ENCODE data around the gene COX5B.

COX5B gene

DNA sequence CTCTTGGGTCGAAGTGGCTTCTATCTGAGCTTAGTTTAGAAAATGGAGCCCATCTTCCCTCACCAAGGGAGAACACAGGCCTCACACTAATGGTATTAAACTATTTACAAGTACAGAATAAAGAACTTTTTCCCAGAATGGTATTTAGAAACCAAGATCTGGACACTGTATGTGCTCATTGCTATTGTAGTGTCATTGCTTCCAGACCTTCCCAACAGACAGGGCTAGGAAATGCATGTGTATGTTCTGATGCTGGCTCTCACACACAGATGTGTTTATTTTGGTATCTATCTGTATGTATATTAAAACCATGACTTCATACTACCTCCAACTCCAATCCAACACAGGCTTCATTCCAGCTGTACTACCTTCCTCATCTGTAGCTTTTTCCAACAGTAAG lies 8.0 kb downstream of the COX5B start:
- H3K4me1 ChIP-seq (ENCODE audit: control insufficient read depth, insufficient read depth, low read length), result no peaks in the 10 kb centered on the region
- no peak overlapping the region for H3K27ac ChIP-seq (ENCODE audit: extremely low read depth, low read depth, low read length)
- no peaks in the 10 kb centered on the region for H3K9me3 ChIP-seq (ENCODE audit: control insufficient read depth, insufficient read depth, low read depth, low read length)
- CTCF ChIA-PET, result interaction anchor here (0.5 to 0.9 kb wide), 2 partner anchors 8 to 12 kb away, joined by 3 read pairs; no protein-coding TSS in a partner anchor
- TF ChIP-seq ZNF626 (tag by site-specific recombination; IDR thresholded peaks at IDR 0.05) (no peak), ZNF529 (tag by site-specific recombination; IDR thresholded peaks at IDR 0.05; ENCODE audit: insufficient replicate concordance) (no peak), SETDB1 (IDR thresholded peaks at IDR 0.05; ENCODE audit: insufficient read length, low read length) (peak; percentile 88), ZNF175 (tag by site-specific recombination; IDR thresholded peaks at IDR 0.05) (no peak), ZNF155 (tag by site-specific recombination; IDR thresholded peaks at IDR 0.05) (no peak)
- TF ChIP-seq, protein P1, sequence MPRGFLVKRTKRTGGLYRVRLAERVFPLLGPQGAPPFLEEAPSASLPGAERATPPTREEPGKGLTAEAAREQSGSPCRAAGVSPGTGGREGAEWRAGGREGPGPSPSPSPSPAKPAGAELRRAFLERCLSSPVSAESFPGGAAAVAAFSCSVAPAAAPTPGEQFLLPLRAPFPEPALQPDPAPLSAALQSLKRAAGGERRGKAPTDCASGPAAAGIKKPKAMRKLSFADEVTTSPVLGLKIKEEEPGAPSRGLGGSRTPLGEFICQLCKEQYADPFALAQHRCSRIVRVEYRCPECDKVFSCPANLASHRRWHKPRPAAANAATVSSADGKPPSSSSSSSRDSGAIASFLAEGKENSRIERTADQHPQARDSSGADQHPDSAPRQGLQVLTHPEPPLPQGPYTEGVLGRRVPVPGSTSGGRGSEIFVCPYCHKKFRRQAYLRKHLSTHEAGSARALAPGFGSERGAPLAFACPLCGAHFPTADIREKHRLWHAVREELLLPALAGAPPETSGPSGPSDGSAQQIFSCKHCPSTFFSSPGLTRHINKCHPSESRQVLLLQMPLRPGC (tag by site-specific recombination; IDR thresholded peaks at IDR 0.05), result no peak
- no peak overlapping the region for H3K4me3 ChIP-seq (ENCODE audit: low read depth, low read length)
- POLR2A ChIA-PET, result interaction anchor here (1.0 to 4.8 kb wide), 3 partner anchors 8 to 11 kb away, joined by 4 to 16 read pairs (median 5); partner anchors contain the start of gene COX5B
- H3K36me3 ChIP-seq (ENCODE audit: control insufficient read depth in 2 of 2, insufficient read depth in 1 of 2, low read length in 2 of 2), result peaks cover under 1 to 64% of the 10 kb centered on the region in 2 experiments; a peak in 1 of 3 replicates

DNA sequence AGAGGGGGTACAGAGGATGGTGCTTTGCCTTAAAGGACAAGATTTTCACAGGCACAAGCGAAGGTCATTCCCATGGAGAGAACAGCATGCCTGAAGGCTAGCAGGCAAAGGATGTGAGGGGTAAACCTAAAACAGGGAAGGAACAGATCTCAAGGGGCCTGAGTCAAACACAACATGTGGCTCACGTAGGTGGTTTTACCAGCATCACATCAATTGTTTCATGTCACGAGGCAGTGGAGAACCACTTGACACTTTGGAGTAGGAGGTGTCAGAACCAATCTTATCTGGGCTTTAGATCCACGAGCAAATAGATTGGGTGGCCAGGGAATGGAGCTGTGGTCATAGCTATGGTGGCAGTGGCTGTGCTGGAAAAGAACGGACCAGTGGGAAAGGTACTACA lies 8.4 kb downstream of the COX5B start:
- no peak overlapping the region for H3K27ac ChIP-seq (ENCODE audit: extremely low read depth, low read depth, low read length)
- H3K9me3 ChIP-seq (ENCODE audit: control insufficient read depth, insufficient read depth, low read depth, low read length), result no peaks in the 10 kb centered on the region
- no peaks in the 10 kb centered on the region for H3K4me1 ChIP-seq (ENCODE audit: control insufficient read depth, insufficient read depth, low read length)
- H3K36me3 ChIP-seq (ENCODE audit: control insufficient read depth in 2 of 2, insufficient read depth in 1 of 2, low read length in 2 of 2), result peaks cover 0 to 64% of the 10 kb centered on the region in 2 experiments; a peak in 1 of 3 replicates
- CTCF ChIA-PET, result no interaction called here
- H3K4me3 ChIP-seq (ENCODE audit: low read depth, low read length), result no peak overlapping the region
- POLR2A ChIA-PET, result interaction anchor here (1.0 to 4.8 kb wide), 3 partner anchors 8 to 10 kb away, joined by 4 to 16 read pairs (median 5); partner anchors contain the start of gene COX5B
- TF ChIP-seq KLF7 (tag by site-specific recombination; IDR thresholded peaks at IDR 0.05; ENCODE audit: borderline replicate concordance), result no peak
- TF ChIP-seq ZNF416 (tag by site-specific recombination; IDR thresholded peaks at IDR 0.05), result no peak
- TF ChIP-seq ZNF155 (tag by site-specific recombination; IDR thresholded peaks at IDR 0.05), result no peak
- TF ChIP-seq, protein P2, sequence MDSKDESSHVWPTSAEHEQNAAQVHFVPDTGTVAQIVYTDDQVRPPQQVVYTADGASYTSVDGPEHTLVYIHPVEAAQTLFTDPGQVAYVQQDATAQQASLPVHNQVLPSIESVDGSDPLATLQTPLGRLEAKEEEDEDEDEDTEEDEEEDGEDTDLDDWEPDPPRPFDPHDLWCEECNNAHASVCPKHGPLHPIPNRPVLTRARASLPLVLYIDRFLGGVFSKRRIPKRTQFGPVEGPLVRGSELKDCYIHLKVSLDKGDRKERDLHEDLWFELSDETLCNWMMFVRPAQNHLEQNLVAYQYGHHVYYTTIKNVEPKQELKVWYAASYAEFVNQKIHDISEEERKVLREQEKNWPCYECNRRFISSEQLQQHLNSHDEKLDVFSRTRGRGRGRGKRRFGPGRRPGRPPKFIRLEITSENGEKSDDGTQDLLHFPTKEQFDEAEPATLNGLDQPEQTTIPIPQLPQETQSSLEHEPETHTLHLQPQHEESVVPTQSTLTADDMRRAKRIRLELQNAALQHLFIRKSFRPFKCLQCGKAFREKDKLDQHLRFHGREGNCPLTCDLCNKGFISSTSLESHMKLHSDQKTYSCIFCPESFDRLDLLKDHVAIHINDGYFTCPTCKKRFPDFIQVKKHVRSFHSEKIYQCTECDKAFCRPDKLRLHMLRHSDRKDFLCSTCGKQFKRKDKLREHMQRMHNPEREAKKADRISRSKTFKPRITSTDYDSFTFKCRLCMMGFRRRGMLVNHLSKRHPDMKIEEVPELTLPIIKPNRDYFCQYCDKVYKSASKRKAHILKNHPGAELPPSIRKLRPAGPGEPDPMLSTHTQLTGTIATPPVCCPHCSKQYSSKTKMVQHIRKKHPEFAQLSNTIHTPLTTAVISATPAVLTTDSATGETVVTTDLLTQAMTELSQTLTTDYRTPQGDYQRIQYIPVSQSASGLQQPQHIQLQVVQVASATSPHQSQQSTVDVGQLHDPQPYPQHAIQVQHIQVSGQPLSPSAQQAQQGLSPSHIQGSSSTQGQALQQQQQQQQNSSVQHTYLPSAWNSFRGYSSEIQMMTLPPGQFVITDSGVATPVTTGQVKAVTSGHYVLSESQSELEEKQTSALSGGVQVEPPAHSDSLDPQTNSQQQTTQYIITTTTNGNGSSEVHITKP (tag by site-specific recombination; IDR thresholded peaks at IDR 0.05), result no peak

DNA sequence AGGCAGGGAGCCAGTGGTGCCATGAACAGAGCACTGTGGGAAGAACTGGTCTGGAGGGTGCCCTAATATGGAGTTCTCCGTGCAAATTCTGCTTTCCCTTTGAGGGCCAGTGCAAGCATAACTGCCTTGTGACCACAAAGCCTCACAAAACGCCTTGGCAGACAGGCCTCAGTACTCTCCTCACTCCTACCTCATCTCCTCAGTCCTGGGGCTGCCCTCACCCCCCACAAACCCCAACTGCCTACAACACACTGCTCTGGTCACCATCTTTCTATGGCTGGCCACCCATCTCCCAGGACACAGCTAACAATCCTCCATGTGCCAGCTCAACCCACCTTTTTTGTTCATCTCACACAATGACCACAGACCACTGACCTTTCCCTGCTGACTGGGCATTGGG lies 8.9 kb downstream of the COX5B start:
- TF ChIP-seq ZNF394 (tag by site-specific recombination; IDR thresholded peaks at IDR 0.05; ENCODE audit: borderline replicate concordance) (no peak), ZNF626 (tag by site-specific recombination; IDR thresholded peaks at IDR 0.05) (no peak), OSR2 (tag by site-specific recombination; IDR thresholded peaks at IDR 0.05) (no peak), ZNF610 (tag by site-specific recombination; IDR thresholded peaks at IDR 0.05; ENCODE audit: borderline replicate concordance) (no peak), ZNF19 (tag by site-specific recombination; IDR thresholded peaks at IDR 0.05; ENCODE audit: low read depth) (no peak), ZNF473 (tag by site-specific recombination; IDR thresholded peaks at IDR 0.05) (no peak), ZNF223 (tag by site-specific recombination; IDR thresholded peaks at IDR 0.05) (no peak), ZNF266 (tag by site-specific recombination; IDR thresholded peaks at IDR 0.05; ENCODE audit: low read depth) (no peak), ZEB2 (tag by site-specific recombination; IDR thresholded peaks at IDR 0.05) (no peak), ZNF777 (tag by site-specific recombination; IDR thresholded peaks at IDR 0.05; ENCODE audit: borderline replicate concordance) (no peak), ZNF792 (tag by site-specific recombination; IDR thresholded peaks at IDR 0.05) (no peak), ZNF501 (tag by site-specific recombination; IDR thresholded peaks at IDR 0.05) (no peak), ZNF138 (tag by site-specific recombination; IDR thresholded peaks at IDR 0.05; ENCODE audit: borderline replicate concordance) (no peak)
- TF ChIP-seq, protein P3, sequence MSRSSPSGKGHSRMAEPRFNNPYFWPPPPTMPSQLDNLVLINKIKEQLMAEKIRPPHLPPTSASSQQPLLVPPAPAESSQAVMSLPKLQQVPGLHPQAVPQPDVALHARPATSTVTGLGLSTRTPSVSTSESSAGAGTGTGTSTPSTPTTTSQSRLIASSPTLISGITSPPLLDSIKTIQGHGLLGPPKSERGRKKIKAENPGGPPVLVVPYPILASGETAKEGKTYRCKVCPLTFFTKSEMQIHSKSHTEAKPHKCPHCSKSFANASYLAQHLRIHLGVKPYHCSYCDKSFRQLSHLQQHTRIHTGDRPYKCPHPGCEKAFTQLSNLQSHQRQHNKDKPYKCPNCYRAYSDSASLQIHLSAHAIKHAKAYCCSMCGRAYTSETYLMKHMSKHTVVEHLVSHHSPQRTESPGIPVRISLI (tag by site-specific recombination; IDR thresholded peaks at IDR 0.05), result no peak
- TF ChIP-seq, protein P4, sequence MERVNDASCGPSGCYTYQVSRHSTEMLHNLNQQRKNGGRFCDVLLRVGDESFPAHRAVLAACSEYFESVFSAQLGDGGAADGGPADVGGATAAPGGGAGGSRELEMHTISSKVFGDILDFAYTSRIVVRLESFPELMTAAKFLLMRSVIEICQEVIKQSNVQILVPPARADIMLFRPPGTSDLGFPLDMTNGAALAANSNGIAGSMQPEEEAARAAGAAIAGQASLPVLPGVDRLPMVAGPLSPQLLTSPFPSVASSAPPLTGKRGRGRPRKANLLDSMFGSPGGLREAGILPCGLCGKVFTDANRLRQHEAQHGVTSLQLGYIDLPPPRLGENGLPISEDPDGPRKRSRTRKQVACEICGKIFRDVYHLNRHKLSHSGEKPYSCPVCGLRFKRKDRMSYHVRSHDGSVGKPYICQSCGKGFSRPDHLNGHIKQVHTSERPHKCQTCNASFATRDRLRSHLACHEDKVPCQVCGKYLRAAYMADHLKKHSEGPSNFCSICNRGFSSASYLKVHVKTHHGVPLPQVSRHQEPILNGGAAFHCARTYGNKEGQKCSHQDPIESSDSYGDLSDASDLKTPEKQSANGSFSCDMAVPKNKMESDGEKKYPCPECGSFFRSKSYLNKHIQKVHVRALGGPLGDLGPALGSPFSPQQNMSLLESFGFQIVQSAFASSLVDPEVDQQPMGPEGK (tag by site-specific recombination; IDR thresholded peaks at IDR 0.05), result no peak
- POLR2A ChIA-PET, result interaction anchor here (1.0 to 4.8 kb wide), 3 partner anchors 8 to 10 kb away, joined by 4 to 16 read pairs (median 5); partner anchors contain the start of gene COX5B
- H3K36me3 ChIP-seq (ENCODE audit: control insufficient read depth in 2 of 2, insufficient read depth in 1 of 2, low read length in 2 of 2), result peaks cover 0 to 64% of the 10 kb centered on the region in 2 experiments; a peak in 2 of 3 replicates
- no peaks in the 10 kb centered on the region for H3K4me1 ChIP-seq (ENCODE audit: control insufficient read depth, insufficient read depth, low read length)
- no peak overlapping the region for H3K27ac ChIP-seq (ENCODE audit: extremely low read depth, low read depth, low read length)
- CTCF ChIA-PET, result interaction anchor here (0.8 kb wide), 1 partner anchor 64 kb away, joined by 3 read pairs; no protein-coding TSS in a partner anchor
- H3K4me3 ChIP-seq (ENCODE audit: low read depth, low read length), result no peak overlapping the region
- H3K9me3 ChIP-seq (ENCODE audit: control insufficient read depth, insufficient read depth, low read depth, low read length), result no peaks in the 10 kb centered on the region
